Loucy (cell line): ENCODE data around the gene GIMAP2.

Experiments
- CTCF ChIP-seq: fragments of 200-600 bp; sonication (generic); conservative IDR thresholded peaks from 2 replicates; pipeline ENCODE4 v1.5.1; 2014; ENCODE audit warnings: mild to moderate bottlenecking, antibody characterized with exemption, low read length
- EZH2phosphoT487 ChIP-seq: fragments of 200-600 bp; IDR thresholded peaks from 2 replicates; pipeline ENCODE4 v1.6.1; 2018; ENCODE audit warnings: antibody characterized with exemption, mild to moderate bottlenecking, moderate library complexity, borderline replicate concordance

- TF ChIP-seq CTCF (no peak), EZH2phosphoT487 (no peak)
Observed at GRCh38 chr7:150736864-150737263, 51.4 kb downstream of the GIMAP2 start.
